Kidney (tissue), 14 donors: ENCODE measurements around the gene SOX5. TPM values are rescaled to one million over a fixed set of nuclear protein-coding genes. Genes with fewer than 3 reads are reported as not detected.

Experiments used
- DNase-seq, 5 donors: peaks; one replicate each; pipeline ENCODE4 v3.0.0-alpha.2; 2013 to 2020
- FAIRE-seq: peaks from 2 replicates; lab custom pipeline; 2012; peaks lifted over from hg19 to GRCh38; lab: Jason Lieb, UNC
- H3K27ac ChIP-seq, 2 donors: one replicate each; pipeline ENCODE4 v1.7.0; 2013; ENCODE audit warnings: low read depth in 2 of 2, low read length in 2 of 2, inconsistent platforms in 1 of 2
- H3K27me3 ChIP-seq: one replicate; pipeline ENCODE4 v1.7.1; 2013; ENCODE audit warnings: low read length, inconsistent platforms; ENCODE audit not compliant: control insufficient read depth, insufficient read depth
- H3K36me3 ChIP-seq, 3 donors: one replicate each; pipeline versions ENCODE4 v1.7.0 to v1.7.1; 2013; ENCODE audit warnings: low read length in 3 of 3, control low read depth in 1 of 3, inconsistent platforms in 1 of 3; ENCODE audit not compliant: insufficient read depth in 3 of 3, control insufficient read depth in 2 of 3
- H3K4me1 ChIP-seq, 3 donors: one replicate each; pipeline versions ENCODE4 v1.7.0 to v1.7.1; 2013; ENCODE audit warnings: low read length in 3 of 3, inconsistent platforms in 1 of 3, low read depth in 1 of 3; ENCODE audit not compliant: control insufficient read depth in 2 of 3, insufficient read depth in 2 of 3
- H3K4me3 ChIP-seq, 3 donors: one replicate each; pipeline versions ENCODE4 v1.7.0 to v1.8.1; 2013; ENCODE audit warnings: low read length in 3 of 3, control low read depth in 1 of 3, inconsistent platforms in 1 of 3
- H3K9ac ChIP-seq, 3 donors: one replicate each; pipeline versions ENCODE4 v1.7.0 to v1.7.1; 2013; ENCODE audit warnings: low read length in 3 of 3, control low read depth in 1 of 3, inconsistent platforms in 1 of 3
- H3K9me3 ChIP-seq, 3 donors: one replicate each; pipeline versions ENCODE4 v1.7.0 to v1.7.1; 2013; ENCODE audit warnings: low read length in 3 of 3, control low read depth in 1 of 3, inconsistent platforms in 1 of 3; ENCODE audit not compliant: control insufficient read depth in 2 of 3, insufficient read depth in 1 of 3
- intact Hi-C: fragments of 100-400 bp; cut with DNase I; formaldehyde crosslinking; loops from one replicate; pipeline ENCODE4 v1.11.1; 2022
- polyA plus RNA-seq: library from polyadenylated mRNA; stranded (reverse); fragments of 350-450 nt; fragmentation: Illumina TruSeq; extraction: RNeasy Lipid Tissue Mini Kit (QIAGEN cat#74804); gene quantifications from one replicate; pipeline ENCODE4 v1.2.3, GENCODE V29; 2014; ENCODE audit warnings: low read depth, low replicate concordance; ENCODE audit not compliant: insufficient read depth
- total RNA-seq: library from RNA; stranded (reverse); fragmentation: NEBNext Ultra II Directional; extraction: Animal tissue kit (Norgen Biotek cat#: 25700); gene quantifications from one replicate; pipeline ENCODE4 v1.2.1, GENCODE V29; 2021
- TF ChIP-seq, protein P1 (sequence below): IDR thresholded peaks from 3 replicates; pipeline ENCODE4 v1.5.1; 2012; ENCODE audit warnings: mild to moderate bottlenecking, moderate library complexity, borderline replicate concordance; ENCODE audit not compliant: insufficient read depth; ENCODE audit errors: extremely low read depth
- donor health status: control.
- donor health status: control.
- donor health status: control.
- donor health status: control.
- donor health status: control.
- donor health status: DM: yes; HTN: yes; CAD: no.
- donor health status: Normal renal cell carcinoma (clear cell type).

The SOX5 gene
- total and polyA plus RNA-seq, 2 donors from 2014 or later, result 0.54 to 10.8 TPM

DNA sequence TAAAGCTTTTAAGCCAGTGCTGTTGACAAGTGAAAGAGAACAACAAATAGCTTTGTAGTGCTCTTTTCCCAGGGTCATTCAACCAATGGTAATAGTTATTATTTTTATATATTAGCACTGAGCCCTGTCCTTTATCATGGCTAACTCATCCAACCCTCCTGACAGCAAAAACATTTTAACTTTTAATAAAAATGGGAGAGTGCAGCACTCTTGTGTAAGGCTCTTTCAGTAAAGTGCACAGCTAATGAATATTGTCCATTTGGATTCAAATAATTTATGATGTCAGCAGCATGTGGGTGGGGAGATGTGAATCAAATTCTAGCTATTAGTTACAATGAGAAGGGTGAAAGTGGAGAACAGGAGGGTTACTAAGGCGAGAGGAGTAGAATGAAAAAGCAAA is 185.7 kb downstream of the SOX5 start:
- DNase-seq (no peak), FAIRE-seq (no peak)
- H3K9me3 ChIP-seq, result no peaks in the 10 kb centered on the region
- TF ChIP-seq, protein P1, sequence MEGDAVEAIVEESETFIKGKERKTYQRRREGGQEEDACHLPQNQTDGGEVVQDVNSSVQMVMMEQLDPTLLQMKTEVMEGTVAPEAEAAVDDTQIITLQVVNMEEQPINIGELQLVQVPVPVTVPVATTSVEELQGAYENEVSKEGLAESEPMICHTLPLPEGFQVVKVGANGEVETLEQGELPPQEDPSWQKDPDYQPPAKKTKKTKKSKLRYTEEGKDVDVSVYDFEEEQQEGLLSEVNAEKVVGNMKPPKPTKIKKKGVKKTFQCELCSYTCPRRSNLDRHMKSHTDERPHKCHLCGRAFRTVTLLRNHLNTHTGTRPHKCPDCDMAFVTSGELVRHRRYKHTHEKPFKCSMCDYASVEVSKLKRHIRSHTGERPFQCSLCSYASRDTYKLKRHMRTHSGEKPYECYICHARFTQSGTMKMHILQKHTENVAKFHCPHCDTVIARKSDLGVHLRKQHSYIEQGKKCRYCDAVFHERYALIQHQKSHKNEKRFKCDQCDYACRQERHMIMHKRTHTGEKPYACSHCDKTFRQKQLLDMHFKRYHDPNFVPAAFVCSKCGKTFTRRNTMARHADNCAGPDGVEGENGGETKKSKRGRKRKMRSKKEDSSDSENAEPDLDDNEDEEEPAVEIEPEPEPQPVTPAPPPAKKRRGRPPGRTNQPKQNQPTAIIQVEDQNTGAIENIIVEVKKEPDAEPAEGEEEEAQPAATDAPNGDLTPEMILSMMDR, result no peak
- H3K27me3 ChIP-seq, result no peaks in the 10 kb centered on the region
- intact Hi-C loops, result no loop called here
- H3K9ac ChIP-seq, result no peak overlapping the region
- no peaks in the 10 kb centered on the region for H3K36me3 ChIP-seq
- no peak overlapping the region for H3K4me3 ChIP-seq
- no peaks in the 10 kb centered on the region for H3K4me1 ChIP-seq
- H3K27ac ChIP-seq, result no peak overlapping the region

DNA sequence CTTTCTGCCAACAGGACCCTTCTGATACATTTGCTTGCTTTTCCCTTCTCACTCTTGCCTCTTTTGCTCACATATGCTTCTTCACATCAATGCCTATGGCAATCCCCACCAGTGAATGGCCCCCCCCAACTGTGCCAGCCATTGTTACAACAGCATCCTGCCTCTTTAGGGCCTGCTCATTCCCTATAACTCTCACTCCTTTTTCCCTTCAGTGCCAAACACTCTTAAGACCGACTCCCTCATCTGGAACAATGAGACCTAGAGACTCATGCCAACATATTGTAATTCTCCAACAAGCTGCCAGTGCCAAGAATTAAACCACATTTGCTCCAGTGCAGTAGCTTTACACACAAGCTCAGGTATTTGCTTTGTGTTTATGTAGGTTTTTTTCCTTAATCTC is 189.0 kb downstream of the SOX5 start:
- no peak overlapping the region for H3K27ac ChIP-seq
- FAIRE-seq (no peak), DNase-seq (peak in 1 of 5 donors; percentile 3)
- no peaks in the 10 kb centered on the region for H3K36me3 ChIP-seq
- TF ChIP-seq, protein P1, result no peak
- no peaks in the 10 kb centered on the region for H3K9me3 ChIP-seq
- H3K4me1 ChIP-seq, result no peaks in the 10 kb centered on the region
- H3K27me3 ChIP-seq, result no peaks in the 10 kb centered on the region
- no peak overlapping the region for H3K9ac ChIP-seq
- intact Hi-C loops, result no loop called here
- H3K4me3 ChIP-seq, result no peak overlapping the region

DNA sequence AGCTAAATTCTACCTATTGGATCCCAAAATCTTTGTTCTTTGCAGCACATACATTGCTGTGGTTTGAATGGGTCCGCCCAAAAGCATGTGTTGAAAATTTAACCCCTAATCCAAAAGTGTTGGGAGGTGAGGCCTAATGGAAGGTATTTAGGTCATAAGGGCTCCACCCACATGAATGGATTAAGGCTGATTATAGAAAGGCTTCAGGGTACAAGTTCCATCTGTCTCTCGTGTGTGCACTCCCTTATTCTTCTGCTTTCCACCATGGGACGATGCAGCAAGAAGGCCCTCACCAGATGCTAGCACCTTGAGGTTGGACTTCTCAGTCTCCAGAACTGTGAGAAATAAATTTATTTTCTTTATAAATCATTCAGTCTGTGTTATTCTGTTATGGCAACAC is 190.9 kb downstream of the SOX5 start:
- Histone ChIP-seq H3K27me3 (no peaks in the 10 kb centered on the region), H3K27ac (no peak overlapping the region), H3K9ac (no peak overlapping the region), H3K36me3 (no peaks in the 10 kb centered on the region), H3K4me1 (no peaks in the 10 kb centered on the region), H3K9me3 (no peaks in the 10 kb centered on the region), H3K4me3 (no peak overlapping the region)
- TF ChIP-seq, protein P1, result no peak
- intact Hi-C loops, result no loop called here
- DNase-seq (no peak), FAIRE-seq (no peak)

DNA sequence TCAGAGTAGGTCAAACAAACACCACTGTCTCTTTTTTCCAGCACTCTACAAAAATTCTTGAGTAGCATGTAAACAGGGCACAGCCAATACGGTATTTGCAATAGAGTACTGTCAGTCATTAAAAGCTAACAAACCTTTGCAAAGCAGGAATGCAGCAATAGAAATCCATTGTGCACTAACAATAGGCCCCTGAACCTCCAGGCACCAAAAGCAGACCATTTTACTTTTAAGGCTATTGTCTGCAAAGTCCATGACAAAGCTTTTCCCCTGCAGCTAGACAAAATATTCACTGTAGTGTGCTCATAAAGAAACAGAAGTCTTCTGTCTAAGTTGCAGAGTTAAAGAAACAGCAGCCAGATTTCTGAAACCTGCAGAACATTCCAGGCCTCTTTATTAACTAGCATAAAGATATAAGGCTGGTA is 191.9 kb downstream of the SOX5 start:
- TF ChIP-seq, protein P1, result no peak
- Histone ChIP-seq H3K4me1 (no peaks in the 10 kb centered on the region), H3K9ac (no peak overlapping the region), H3K27me3 (no peaks in the 10 kb centered on the region), H3K4me3 (no peak overlapping the region), H3K27ac (no peak overlapping the region), H3K36me3 (no peaks in the 10 kb centered on the region), H3K9me3 (no peaks in the 10 kb centered on the region)
- intact Hi-C loops, result no loop called here
- FAIRE-seq, result no peak
- peak in 2 of 5 donors; percentile 10 to 29 for DNase-seq
